Measurements from ENCODE around the gene OR11H7.
"Not testable (repeated sequence)": the region's sequence is repeated elsewhere in the genome, so short reads cannot be mapped to it uniquely, and the experiment has no call there.

OR11H7 gene

DNA sequence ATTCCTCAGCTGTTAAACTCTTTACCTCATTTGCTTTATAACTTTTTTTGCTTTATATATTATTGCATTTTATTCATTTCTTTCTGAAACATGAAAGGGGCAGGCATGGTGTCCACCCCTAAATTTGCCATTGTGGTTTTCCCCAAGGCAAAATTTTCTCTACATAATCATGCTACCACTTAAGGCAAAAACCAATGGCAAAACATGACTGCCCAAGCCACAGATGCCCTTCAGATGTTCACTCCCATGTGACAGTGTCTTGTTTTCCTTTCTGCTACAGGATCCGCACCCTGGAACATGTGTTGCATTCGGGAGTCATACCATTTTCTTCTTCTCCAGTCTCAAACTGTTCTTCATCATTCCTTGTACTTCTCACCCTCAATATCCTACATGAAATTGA lies 48.6 kb downstream of the OR11H7 start:
- Histone ChIP-seq H3K9me3 (ENCODE audit: control insufficient read depth, insufficient read depth, low read length) (peaks cover 12% of the 10 kb centered on the region; the same call in 1 of the 2 replicates), H3K4me1 (ENCODE audit: control insufficient read depth, low read length) (peaks cover 7% of the 10 kb centered on the region), H3K79me2 (ENCODE audit: control insufficient read depth, low read length) (no peaks in the 10 kb centered on the region), H3K27ac (ENCODE audit: low read depth, low read length) (no peak overlapping the region), H3F3A (ENCODE audit: control insufficient read depth, insufficient read depth) (no peaks in the 10 kb centered on the region), H4K20me1 (ENCODE audit: control insufficient read depth, insufficient read depth, low read depth, low read length) (no peaks in the 10 kb centered on the region), H3K9me2 (replicated peaks; ENCODE audit: control insufficient read depth, low read length) (no peaks in the 10 kb centered on the region), H3K36me3 (ENCODE audit: control insufficient read depth, low read length) (no peaks in the 10 kb centered on the region), H3K27me3 (ENCODE audit: control insufficient read depth, low read length) (no peaks in the 10 kb centered on the region), H3K4me2 (ENCODE audit: low read length) (no peak overlapping the region), H3K4me3 (ENCODE audit: low read length) (no peak overlapping the region)
- TF ChIP-seq EZH2phosphoT487 (IDR thresholded peaks at IDR 0.05; ENCODE audit: borderline replicate concordance, low read length) = no peak
- TF ChIP-seq, protein P1, sequence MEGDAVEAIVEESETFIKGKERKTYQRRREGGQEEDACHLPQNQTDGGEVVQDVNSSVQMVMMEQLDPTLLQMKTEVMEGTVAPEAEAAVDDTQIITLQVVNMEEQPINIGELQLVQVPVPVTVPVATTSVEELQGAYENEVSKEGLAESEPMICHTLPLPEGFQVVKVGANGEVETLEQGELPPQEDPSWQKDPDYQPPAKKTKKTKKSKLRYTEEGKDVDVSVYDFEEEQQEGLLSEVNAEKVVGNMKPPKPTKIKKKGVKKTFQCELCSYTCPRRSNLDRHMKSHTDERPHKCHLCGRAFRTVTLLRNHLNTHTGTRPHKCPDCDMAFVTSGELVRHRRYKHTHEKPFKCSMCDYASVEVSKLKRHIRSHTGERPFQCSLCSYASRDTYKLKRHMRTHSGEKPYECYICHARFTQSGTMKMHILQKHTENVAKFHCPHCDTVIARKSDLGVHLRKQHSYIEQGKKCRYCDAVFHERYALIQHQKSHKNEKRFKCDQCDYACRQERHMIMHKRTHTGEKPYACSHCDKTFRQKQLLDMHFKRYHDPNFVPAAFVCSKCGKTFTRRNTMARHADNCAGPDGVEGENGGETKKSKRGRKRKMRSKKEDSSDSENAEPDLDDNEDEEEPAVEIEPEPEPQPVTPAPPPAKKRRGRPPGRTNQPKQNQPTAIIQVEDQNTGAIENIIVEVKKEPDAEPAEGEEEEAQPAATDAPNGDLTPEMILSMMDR (IDR thresholded peaks at IDR 0.05; ENCODE audit: low read depth, low read length, poor library complexity, severe bottlenecking) = no peak

DNA sequence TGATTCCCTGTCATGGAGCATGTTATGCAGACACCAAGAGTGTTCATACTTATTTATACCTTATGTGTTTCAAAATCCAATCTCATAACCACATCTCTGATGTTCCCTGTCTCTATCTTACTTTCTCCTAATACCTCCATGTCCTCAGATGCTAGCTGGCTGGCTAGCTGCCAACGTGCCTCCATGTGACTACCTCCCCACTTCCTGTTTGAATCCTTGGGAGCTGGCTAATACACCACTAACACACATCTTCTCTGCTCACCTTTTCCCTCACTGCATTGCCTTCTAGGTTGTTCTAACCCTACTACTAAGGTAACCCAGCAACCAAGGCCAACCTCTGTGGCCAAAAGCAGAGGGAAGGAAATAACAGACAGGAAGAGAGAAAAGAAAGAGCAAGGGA lies 49.6 kb downstream of the OR11H7 start:
- peaks cover 7% of the 10 kb centered on the region for H3K4me1 ChIP-seq (ENCODE audit: control insufficient read depth, low read length)
- TF ChIP-seq, protein P1 (IDR thresholded peaks at IDR 0.05; ENCODE audit: low read depth, low read length, poor library complexity, severe bottlenecking) = no peak
- no peak for TF ChIP-seq EZH2phosphoT487 (IDR thresholded peaks at IDR 0.05; ENCODE audit: borderline replicate concordance, low read length)
- no peaks in the 10 kb centered on the region for H3K9me2 ChIP-seq (replicated peaks; ENCODE audit: control insufficient read depth, low read length)
- no peak overlapping the region for H3K27ac ChIP-seq (ENCODE audit: low read depth, low read length)
- H4K20me1 ChIP-seq (ENCODE audit: control insufficient read depth, insufficient read depth, low read depth, low read length) = no peaks in the 10 kb centered on the region
- peaks cover 6% of the 10 kb centered on the region; the same call in 1 of the 2 replicates for H3K9me3 ChIP-seq (ENCODE audit: control insufficient read depth, insufficient read depth, low read length)
- no peak overlapping the region for H3K4me3 ChIP-seq (ENCODE audit: low read length)
- H3K79me2 ChIP-seq (ENCODE audit: control insufficient read depth, low read length) = no peaks in the 10 kb centered on the region
- H3K36me3 ChIP-seq (ENCODE audit: control insufficient read depth, low read length) = no peaks in the 10 kb centered on the region
- no peaks in the 10 kb centered on the region for H3K27me3 ChIP-seq (ENCODE audit: control insufficient read depth, low read length)
- H3K4me2 ChIP-seq (ENCODE audit: low read length) = no peak overlapping the region
- H3F3A ChIP-seq (ENCODE audit: control insufficient read depth, insufficient read depth) = no peaks in the 10 kb centered on the region

DNA sequence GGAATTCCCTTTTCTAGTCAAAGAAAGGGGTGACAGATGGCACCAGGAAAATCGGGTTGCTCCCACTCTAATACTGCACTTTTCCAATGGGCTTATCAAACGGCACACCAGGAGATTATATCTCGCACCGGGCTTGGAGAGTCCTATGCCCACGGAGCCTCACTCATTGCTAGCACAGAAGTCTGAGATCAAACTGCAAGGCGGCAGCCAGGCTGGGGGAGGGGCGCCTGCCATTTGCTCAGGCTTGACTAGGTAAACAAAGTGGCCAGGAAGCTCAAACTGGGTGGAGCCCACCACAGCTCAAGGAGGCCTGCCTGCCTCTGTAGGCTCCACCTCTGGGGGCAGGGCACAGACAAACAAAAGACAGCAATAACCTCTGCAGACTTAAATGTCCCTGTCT lies 51.5 kb downstream of the OR11H7 start:
- not testable (repeated sequence) for H3K36me3 ChIP-seq (ENCODE audit: control insufficient read depth, low read length); H3K27me3 ChIP-seq (ENCODE audit: control insufficient read depth, low read length); H3K4me1 ChIP-seq (ENCODE audit: control insufficient read depth, low read length); H3K9me3 ChIP-seq (ENCODE audit: control insufficient read depth, insufficient read depth, low read length); H3K9me2 ChIP-seq (replicated peaks; ENCODE audit: control insufficient read depth, low read length); H4K20me1 ChIP-seq (ENCODE audit: control insufficient read depth, insufficient read depth, low read depth, low read length); H3K4me2 ChIP-seq (ENCODE audit: low read length); H3K79me2 ChIP-seq (ENCODE audit: control insufficient read depth, low read length); H3F3A ChIP-seq (ENCODE audit: control insufficient read depth, insufficient read depth); H3K4me3 ChIP-seq (ENCODE audit: low read length); H3K27ac ChIP-seq (ENCODE audit: low read depth, low read length)
